T-helper 1 cell treated with Interleukin-12 subunit alpha and Interleukin-12 subunit beta and Interleukin-4 antibody, amounts not matched to agents 30 μg/mL and 1 μg/mL, for 36 hours (primary cell): Measurements from ENCODE around the gene IFT81.

Experiments
- H3K27ac Mint-ChIP-seq: one replicate; pipeline ENCODE4 v1.8.0; 2021; ENCODE audit warnings: mild to moderate bottlenecking, mixed read lengths
- H3K27me3 Mint-ChIP-seq: one replicate; pipeline ENCODE4 v1.8.0; 2021; ENCODE audit warnings: low read depth, mixed read lengths
- H3K36me3 Mint-ChIP-seq: one replicate; pipeline ENCODE4 v1.8.0; 2021; ENCODE audit warnings: low read depth, mixed read lengths
- H3K4me1 Mint-ChIP-seq: one replicate; pipeline ENCODE4 v1.8.0; 2021; ENCODE audit warnings: low read depth, mixed read lengths
- H3K4me3 Mint-ChIP-seq: one replicate; pipeline ENCODE4 v1.8.0; 2021; ENCODE audit warnings: mild to moderate bottlenecking, moderate library complexity, mixed read lengths
- H3K9me3 Mint-ChIP-seq: one replicate; pipeline ENCODE4 v1.8.0; 2021; ENCODE audit warnings: mixed read lengths

Gene IFT81

DNA sequence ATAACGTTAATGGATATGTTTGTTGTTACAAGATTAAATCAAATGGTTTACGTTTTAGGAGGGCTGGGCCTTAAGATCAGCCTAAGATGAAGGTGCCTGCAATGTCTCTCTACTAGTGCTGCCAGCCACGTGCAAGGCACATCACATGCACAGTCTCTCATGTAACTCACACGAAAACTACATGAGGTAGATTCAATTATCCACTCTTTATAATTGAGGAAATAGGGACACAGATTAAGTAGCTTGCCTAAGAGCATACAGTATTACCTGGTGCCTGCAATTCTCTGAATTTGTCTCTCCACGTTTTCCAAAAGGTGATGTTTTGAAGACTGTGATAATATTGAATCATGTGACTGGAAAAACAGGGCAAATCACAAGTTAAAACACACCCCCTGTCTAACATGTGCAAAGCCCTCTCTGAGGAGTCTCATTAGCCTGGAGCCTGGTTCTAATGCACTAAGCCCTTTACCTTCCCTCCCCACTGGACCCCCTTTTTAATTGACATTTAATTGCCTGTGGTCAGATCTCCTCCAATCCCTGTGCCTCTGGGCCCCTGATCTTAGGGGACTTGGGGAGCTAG lies 142.3 kb downstream of the IFT81 start:
- H3K4me3 Mint-ChIP-seq = no peak overlapping the region
- H3K36me3 Mint-ChIP-seq = no peaks in the 10 kb centered on the region
- no peaks in the 10 kb centered on the region for H3K4me1 Mint-ChIP-seq
- no peak overlapping the region for H3K27ac Mint-ChIP-seq
- no peaks in the 10 kb centered on the region for H3K9me3 Mint-ChIP-seq
- H3K27me3 Mint-ChIP-seq = peaks cover 35% of the 10 kb centered on the region

DNA sequence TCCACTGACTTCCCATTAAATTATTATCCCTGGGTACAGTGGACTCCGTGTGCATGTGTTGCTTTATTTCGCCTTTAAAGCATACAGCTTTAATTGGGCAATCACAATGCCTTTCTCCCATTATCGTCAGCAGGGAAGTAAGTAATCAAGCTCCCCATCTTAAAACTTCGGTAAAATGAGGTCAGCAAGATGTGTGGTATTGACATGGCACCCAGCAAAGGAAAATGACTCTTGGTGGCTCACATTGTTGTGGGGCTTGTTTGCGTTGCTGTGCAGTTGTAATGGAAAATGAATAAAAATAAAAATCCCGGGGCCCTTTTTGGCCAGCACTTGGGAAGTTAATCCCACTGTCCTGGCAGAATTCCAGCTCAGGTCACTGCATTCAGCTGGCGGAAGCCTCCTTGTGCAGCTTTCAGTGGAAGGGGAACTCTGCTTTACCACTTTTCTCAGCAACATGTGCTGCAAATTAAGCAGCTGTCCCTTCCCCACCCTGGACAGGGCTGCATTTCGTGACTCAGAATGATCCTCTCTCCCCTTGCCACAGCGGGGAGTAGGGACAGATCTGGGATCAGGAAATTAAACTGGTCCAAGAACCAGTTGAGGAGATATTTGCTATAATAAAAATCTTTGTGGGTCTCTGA lies 142.9 kb downstream of the IFT81 start:
- peaks cover 41% of the 10 kb centered on the region for H3K27me3 Mint-ChIP-seq
- no peak overlapping the region for H3K4me3 Mint-ChIP-seq
- no peak overlapping the region for H3K27ac Mint-ChIP-seq

More for the DNA sequence above, 142.9 kb downstream of the IFT81 start:
- H3K4me1 Mint-ChIP-seq = no peaks in the 10 kb centered on the region
- H3K36me3 Mint-ChIP-seq = no peaks in the 10 kb centered on the region
- H3K9me3 Mint-ChIP-seq = no peaks in the 10 kb centered on the region
